Liver (tissue), 9 donors: ENCODE results near the gene MOGAT3. TPM values are rescaled to one million over a fixed set of nuclear protein-coding genes. Genes with fewer than 3 reads are reported as not detected.

Source experiments
- DNase-seq: peaks from one replicate; pipeline ENCODE4 v3.0.0-alpha.2; 2017; ENCODE audit warnings: low spot score
- H3K27ac ChIP-seq, 2 donors: one replicate each; pipeline ENCODE4 v1.7.0; 2013; ENCODE audit warnings: inconsistent platforms in 2 of 2, low read length in 2 of 2, control low read depth in 1 of 2, low read depth in 1 of 2, mild to moderate bottlenecking in 1 of 2
- H3K27me3 ChIP-seq, 4 donors: one replicate each; pipeline versions ENCODE4 v1.6.1 to v1.7.0; 2013; ENCODE audit warnings: low read length in 3 of 4, inconsistent platforms in 1 of 4, mild to moderate bottlenecking in 1 of 4, moderate library complexity in 1 of 4; ENCODE audit not compliant: control insufficient read depth in 4 of 4, insufficient read depth in 4 of 4
- H3K36me3 ChIP-seq, 4 donors: one replicate each; pipeline versions ENCODE4 v1.6.1 to v1.7.0; 2013; ENCODE audit warnings: low read length in 3 of 4, mild to moderate bottlenecking in 3 of 4, low read depth in 1 of 4, moderate library complexity in 1 of 4; ENCODE audit not compliant: control insufficient read depth in 4 of 4, insufficient read depth in 3 of 4
- H3K4me1 ChIP-seq, 4 donors: one replicate each; pipeline versions ENCODE4 v1.6.1 to v1.7.0; 2013; ENCODE audit warnings: low read length in 3 of 4, mild to moderate bottlenecking in 3 of 4, moderate library complexity in 1 of 4; ENCODE audit not compliant: control insufficient read depth in 4 of 4, insufficient read depth in 4 of 4
- H3K4me3 ChIP-seq, 3 donors: one replicate each; pipeline versions ENCODE4 v1.6.1 to v1.7.0; 2013; ENCODE audit warnings: low read length in 3 of 3, control low read depth in 1 of 3, low read depth in 1 of 3, mild to moderate bottlenecking in 1 of 3
- H3K9ac ChIP-seq, 2 donors: one replicate each; pipeline ENCODE4 v1.7.0; 2013; ENCODE audit warnings: low read length in 2 of 2, mild to moderate bottlenecking in 2 of 2, moderate library complexity in 2 of 2, control low read depth in 1 of 2, low read depth in 1 of 2
- H3K9me3 ChIP-seq, 4 donors: one replicate each; pipeline versions ENCODE4 v1.6.1 to v1.7.0; 2013; ENCODE audit warnings: low read length in 3 of 4; ENCODE audit not compliant: control insufficient read depth in 4 of 4
- ATF3 ChIP-seq: IDR thresholded peaks from 2 replicates; pipeline ENCODE4 v1.6.1; 2016; ENCODE audit warnings: antibody characterized with exemption
- CTCF ChIP-seq: fragments of 150-350 bp; IDR thresholded peaks from 2 replicates; pipeline ENCODE4 v1.5.1; 2017; ENCODE audit warnings: improper control_type of control experiment, low read depth, low read length; ENCODE audit not compliant: missing input control
- EGR1 ChIP-seq, 2 donors: IDR thresholded peaks; 2 replicates each; pipeline ENCODE4 v1.6.1; 2016 to 2018; ENCODE audit warnings: antibody characterized with exemption in 2 of 2, low read depth in 2 of 2
- FOXA1 ChIP-seq: IDR thresholded peaks from 2 replicates; pipeline ENCODE4 v1.6.1; 2016; ENCODE audit warnings: antibody characterized with exemption
- FOXA2 ChIP-seq: IDR thresholded peaks from 2 replicates; pipeline ENCODE4 v1.6.1; 2016; ENCODE audit warnings: antibody characterized with exemption
- GABPA ChIP-seq, 2 donors: IDR thresholded peaks in 1 of 2; conservative IDR thresholded peaks in 1 of 2; 2 replicates each; pipeline ENCODE4 v1.6.1; 2016; ENCODE audit warnings: antibody characterized with exemption in 2 of 2, mild to moderate bottlenecking in 1 of 2, moderate library complexity in 1 of 2
- HNF4A ChIP-seq, 2 donors: conservative IDR thresholded peaks; 2 replicates each; pipeline ENCODE4 v1.6.1; 2016; ENCODE audit warnings: antibody characterized with exemption in 2 of 2, mild to moderate bottlenecking in 2 of 2
- HNF4G ChIP-seq: IDR thresholded peaks from 2 replicates; pipeline ENCODE4 v1.6.1; 2016; ENCODE audit warnings: antibody characterized with exemption
- JUND ChIP-seq, 2 donors: IDR thresholded peaks; 2 replicates each; pipeline ENCODE4 v1.6.1; 2016; ENCODE audit warnings: antibody characterized with exemption in 2 of 2
- MAX ChIP-seq: IDR thresholded peaks from 2 replicates; pipeline ENCODE4 v1.6.1; 2016; ENCODE audit warnings: antibody characterized with exemption
- NR2F2 ChIP-seq: IDR thresholded peaks from 2 replicates; pipeline ENCODE4 v1.6.1; 2016; ENCODE audit warnings: antibody characterized with exemption
- RAD21 ChIP-seq, 2 donors: IDR thresholded peaks; 2 replicates each; pipeline ENCODE4 v1.6.1; 2016; ENCODE audit warnings: antibody characterized with exemption in 2 of 2, mild to moderate bottlenecking in 2 of 2
- REST ChIP-seq: IDR thresholded peaks from 2 replicates; pipeline ENCODE4 v1.6.1; 2016; ENCODE audit warnings: antibody characterized with exemption, mild to moderate bottlenecking
- RXRA ChIP-seq, 2 donors: IDR thresholded peaks; 2 replicates each; pipeline ENCODE4 v1.6.1; 2017 to 2018; ENCODE audit warnings: antibody characterized with exemption in 2 of 2, mild to moderate bottlenecking in 1 of 2
- SP1 ChIP-seq: IDR thresholded peaks from 2 replicates; pipeline ENCODE4 v1.6.1; 2018; ENCODE audit warnings: antibody characterized with exemption, mild to moderate bottlenecking
- TAF1 ChIP-seq: conservative IDR thresholded peaks from 2 replicates; pipeline ENCODE4 v1.6.1; 2016; ENCODE audit warnings: antibody characterized with exemption, mild to moderate bottlenecking
- YY1 ChIP-seq: IDR thresholded peaks from 2 replicates; pipeline ENCODE4 v1.6.1; 2016; ENCODE audit warnings: antibody characterized with exemption, mild to moderate bottlenecking
- ZBTB33 ChIP-seq: IDR thresholded peaks from 2 replicates; pipeline ENCODE4 v1.6.1; 2016; ENCODE audit warnings: antibody characterized with exemption
- WGBS: extraction: QIAGEN DNeasy Blood & Tissue Kit; methylation state at CpG from one replicate; pipeline ENCODE4 v1.1.7; 2013; 5-methylcytosine and 5-hydroxymethylcytosine counted together
- polyA plus RNA-seq, 2 donors: library from polyadenylated mRNA; stranded (reverse) in 1 of 2; unstranded in 1 of 2; fragments of 200-250 nt in 1 of 2; fragments of >200 nt in 1 of 2; fragmentation: Nextera tagmentation in 1 of 2; extraction: Ambion mirVana in 1 of 2; gene quantifications; one replicate each; pipeline versions ENCODE4 v1.2.1 to v1.2.3, GENCODE V29; 2013 to 2015
- total RNA-seq, 2 donors: library from RNA; depleted of rRNA; stranded (reverse); fragments of >200 nt; gene quantifications; one replicate each; pipeline ENCODE4 v1.2.3, GENCODE V29; 2014
- donor health status: healthy.
- donor health status: healthy.
- donor health status: healthy.
- donor health status: healthy.
- donor health status: healthy.

Gene MOGAT3
- total RNA-seq, result 1 to 10 TPM; 1.8 to 4.2 TPM
- 1 to 10 TPM; 3.3 to 7.9 TPM for polyA plus RNA-seq

- H3K27ac ChIP-seq, result peak within 1 kb of the TSS; percentile 40 to 65
- H3K36me3 ChIP-seq, result peaks cover 0 to 4% (median 2%) of the 10 kb centered on the region in 4 donors
- H3K27me3 ChIP-seq, result no peaks in the 10 kb centered on the region
- peak; percentile 66 for DNase-seq
- H3K4me3 ChIP-seq, result peak within 1 kb of the TSS in 2 of 3 donors; percentile 30 to 57
- 9% methylated on average over 21 of the region's 21 CpGs for WGBS
- no peaks in the 10 kb centered on the region for H3K9me3 ChIP-seq
- TF ChIP-seq ZBTB33 (no peak), RAD21 (IDR thresholded peaks at IDR 0.05) (no peak), REST (no peak), HNF4G (no peak), EGR1 (IDR thresholded peaks at IDR 0.05; ENCODE audit: low read depth in 2 of 2) (no peak), NR2F2 (no peak), JUND (IDR thresholded peaks at IDR 0.05) (no peak), MAX (no peak), ATF3 (no peak), CTCF (no peak), GABPA (IDR thresholded peaks at IDR 0.05 in 1 of 2, conservative IDR thresholded peaks at IDR 0.05 in 1 of 2) (no peak), RXRA (IDR thresholded peaks at IDR 0.05) (peak in 1 of 2 donors; percentile 59), FOXA2 (no peak), YY1 (peak; percentile 19), HNF4A (conservative IDR thresholded peaks at IDR 0.05) (peak; percentile 74 to 75), FOXA1 (no peak), TAF1 (no peak), SP1 (peak; percentile 65)
- H3K9ac ChIP-seq, result no peak within 1 kb of the TSS
- peaks cover 2 to 27% (median 15%) of the 10 kb centered on the region in 4 donors for H3K4me1 ChIP-seq
These were observed at the start of gene MOGAT3 for GRCh38 chr7:101200862-101201599. TSS of gene MOGAT3 (minus strand) at chr7:101201036. CDS start at chr7:101200854, 182 bp downstream.
